Suprapubic skin (tissue), 4 donors: ENCODE data around the gene MYH7. TPM values are rescaled to one million over a fixed set of nuclear protein-coding genes. Genes with fewer than 3 reads are reported as not detected.

Source experiments
- DNase-seq, 2 donors: peaks; one replicate each; pipeline ENCODE4 v3.0.0-alpha.2; 2019; ENCODE audit warnings: low spot score in 2 of 2
- H3K27ac ChIP-seq: fragments of 200-600 bp; sonication (generic); one replicate; pipeline ENCODE4 v1.5.1; 2019
- H3K27me3 ChIP-seq: fragments of 200-600 bp; sonication (generic); one replicate; pipeline ENCODE4 v1.5.1; 2019
- H3K36me3 ChIP-seq: fragments of 200-600 bp; sonication (generic); one replicate; pipeline ENCODE4 v1.5.1; 2019
- H3K4me1 ChIP-seq: fragments of 200-600 bp; sonication (generic); one replicate; pipeline ENCODE4 v1.5.1; 2019
- H3K4me3 ChIP-seq: fragments of 200-600 bp; sonication (generic); one replicate; pipeline ENCODE4 v1.5.1; 2019; ENCODE audit warnings: mild to moderate bottlenecking
- H3K9me3 ChIP-seq: fragments of 200-600 bp; sonication (generic); one replicate; pipeline ENCODE4 v1.5.1; 2019
- CTCF ChIP-seq, 2 donors: fragments of 200-600 bp in 1 of 2; fragments of 450-650 bp in 1 of 2; sonication (generic) in 1 of 2; IDR thresholded peaks; one replicate each; pipeline ENCODE4 v1.5.1; 2016 to 2019; ENCODE audit warnings: antibody characterized with exemption in 2 of 2, mild to moderate bottlenecking in 1 of 2, moderate library complexity in 1 of 2
- EP300 ChIP-seq: sonication (generic); formaldehyde crosslinking; IDR thresholded peaks from one replicate; pipeline ENCODE4 v1.6.1; 2017; ENCODE audit warnings: antibody characterized with exemption
- POLR2A ChIP-seq, 2 donors: fragments of 450-650 bp; IDR thresholded peaks; one replicate each; pipeline ENCODE4 v1.6.1; 2017; ENCODE audit warnings: antibody characterized with exemption in 2 of 2, mild to moderate bottlenecking in 2 of 2, moderate library complexity in 2 of 2
- POLR2AphosphoS5 ChIP-seq, 3 donors: sonication (generic); formaldehyde crosslinking; IDR thresholded peaks; one replicate each; pipeline ENCODE4 v1.6.1; 2017; ENCODE audit warnings: antibody characterized with exemption in 3 of 3
- WGBS: methylation state at CpG from one replicate; pipeline ENCODE4 v1.1.5; 2018; 5-methylcytosine and 5-hydroxymethylcytosine counted together
- total RNA-seq, 4 donors: library from RNA; depleted of rRNA; stranded (reverse); fragments of >200 nt; gene quantifications; one replicate each; pipeline ENCODE4 v1.1.0, GENCODE V29; 2016

MYH7 gene
- total RNA-seq, 4 donors from 2014 or later: not detected

- DNase-seq: peak in 1 of 2 donors; percentile 39
These were observed 1.1 kb upstream of the MYH7 start for GRCh38 chr14:23436327-23437132.

GRCh38 chr14:23434488-23435222 lies 805 bp downstream of the MYH7 start:
- H3K36me3 ChIP-seq: no peaks in the 10 kb centered on the region
- H3K27ac ChIP-seq: no peak overlapping the region
- H3K4me3 ChIP-seq: no peak overlapping the region
- H3K4me1 ChIP-seq: no peaks in the 10 kb centered on the region
- DNase-seq: peak in 1 of 2 donors; percentile 53
- 81% methylated on average over 8 of the region's 8 CpGs for WGBS
- TF ChIP-seq CTCF (IDR thresholded peaks at IDR 0.05): no peak
- no peak for TF ChIP-seq POLR2AphosphoS5 (IDR thresholded peaks at IDR 0.05)
- TF ChIP-seq POLR2A (IDR thresholded peaks at IDR 0.05): no peak
- TF ChIP-seq EP300: no peak
- H3K27me3 ChIP-seq: no peaks in the 10 kb centered on the region
- no peaks in the 10 kb centered on the region for H3K9me3 ChIP-seq

More at GRCh38 chr14:23436327-23437132, 1.1 kb upstream of the MYH7 start:
- no peak for TF ChIP-seq EP300
- TF ChIP-seq CTCF (IDR thresholded peaks at IDR 0.05): no peak
- TF ChIP-seq POLR2A (IDR thresholded peaks at IDR 0.05): no peak
- no peak for TF ChIP-seq POLR2AphosphoS5 (IDR thresholded peaks at IDR 0.05)
- Histone ChIP-seq H3K4me3 (no peak overlapping the region), H3K27ac (no peak overlapping the region), H3K9me3 (no peaks in the 10 kb centered on the region), H3K4me1 (no peaks in the 10 kb centered on the region), H3K27me3 (no peaks in the 10 kb centered on the region), H3K36me3 (no peaks in the 10 kb centered on the region)
- WGBS: 67% methylated on average over 13 of the region's 15 CpGs

GRCh38 chr14:23433457-23433856 lies 2.0 kb downstream of the MYH7 start:
- H3K4me1 ChIP-seq: no peaks in the 10 kb centered on the region
- no peaks in the 10 kb centered on the region for H3K9me3 ChIP-seq
- no peaks in the 10 kb centered on the region for H3K27me3 ChIP-seq
- H3K36me3 ChIP-seq: no peaks in the 10 kb centered on the region
- peak; percentile 6 to 52 for DNase-seq
- no peak for TF ChIP-seq POLR2AphosphoS5 (IDR thresholded peaks at IDR 0.05)
- TF ChIP-seq POLR2A (IDR thresholded peaks at IDR 0.05): no peak
- 83% methylated on average over 10 of the region's 10 CpGs for WGBS
- no peak overlapping the region for H3K27ac ChIP-seq
- no peak overlapping the region for H3K4me3 ChIP-seq

- no peaks in the 10 kb centered on the region for H3K36me3 ChIP-seq
- H3K4me1 ChIP-seq: no peaks in the 10 kb centered on the region
- WGBS: 92% methylated on average over 10 of the region's 10 CpGs
- no peak for TF ChIP-seq POLR2A (IDR thresholded peaks at IDR 0.05)
- TF ChIP-seq EP300: no peak
- TF ChIP-seq CTCF (IDR thresholded peaks at IDR 0.05): no peak
- no peak for TF ChIP-seq POLR2AphosphoS5 (IDR thresholded peaks at IDR 0.05)
- H3K9me3 ChIP-seq: no peaks in the 10 kb centered on the region
- no peaks in the 10 kb centered on the region for H3K27me3 ChIP-seq
- DNase-seq: peak; percentile 37 to 65
- H3K27ac ChIP-seq: no peak overlapping the region
- no peak overlapping the region for H3K4me3 ChIP-seq
These were observed 2.5 kb downstream of the MYH7 start for GRCh38 chr14:23432946-23433345.

- TF ChIP-seq POLR2A (IDR thresholded peaks at IDR 0.05): no peak
- no peak for TF ChIP-seq CTCF (IDR thresholded peaks at IDR 0.05)
- no peak for TF ChIP-seq POLR2AphosphoS5 (IDR thresholded peaks at IDR 0.05)
- no peak for TF ChIP-seq EP300
- H3K27ac ChIP-seq: no peak overlapping the region
- peak; percentile 27 to 67 for DNase-seq
- H3K4me3 ChIP-seq: no peak overlapping the region
- no peaks in the 10 kb centered on the region for H3K36me3 ChIP-seq
- H3K4me1 ChIP-seq: no peaks in the 10 kb centered on the region
- no peaks in the 10 kb centered on the region for H3K9me3 ChIP-seq
- 84% methylated on average over 17 of the region's 17 CpGs for WGBS
- H3K27me3 ChIP-seq: no peaks in the 10 kb centered on the region
These were observed 3.1 kb downstream of the MYH7 start for GRCh38 chr14:23432102-23432925.
